Keratinocyte (primary cell): ENCODE measurements around the gene NPY4R.
"Not testable (repeated sequence)": the region's sequence is repeated elsewhere in the genome, so short reads cannot be mapped to it uniquely, and the experiment has no call there.

Experiments used
- EZH2 ChIP-seq: IDR thresholded peaks from one replicate; pipeline ENCODE4 v1.6.1; 2012; ENCODE audit warnings: inconsistent platforms, mild to moderate bottlenecking, low read length, moderate library complexity
- TF ChIP-seq, protein P1 (sequence below), 3 experiments: IDR thresholded peaks in 1 of 3; conservative IDR thresholded peaks in 1 of 3; optimal IDR thresholded peaks in 1 of 3; 2 replicates in 2 of 3; 3 replicates in 1 of 3; pipeline versions ENCODE3 to v1.5.1; 2011; ENCODE audit warnings: low read length in 3 of 3, mild to moderate bottlenecking in 3 of 3, moderate library complexity in 2 of 3, control low read depth in 1 of 3, inconsistent platforms in 1 of 3; ENCODE audit not compliant: insufficient read depth in 2 of 3; ENCODE audit errors: extremely low read depth in 1 of 3

DNA sequence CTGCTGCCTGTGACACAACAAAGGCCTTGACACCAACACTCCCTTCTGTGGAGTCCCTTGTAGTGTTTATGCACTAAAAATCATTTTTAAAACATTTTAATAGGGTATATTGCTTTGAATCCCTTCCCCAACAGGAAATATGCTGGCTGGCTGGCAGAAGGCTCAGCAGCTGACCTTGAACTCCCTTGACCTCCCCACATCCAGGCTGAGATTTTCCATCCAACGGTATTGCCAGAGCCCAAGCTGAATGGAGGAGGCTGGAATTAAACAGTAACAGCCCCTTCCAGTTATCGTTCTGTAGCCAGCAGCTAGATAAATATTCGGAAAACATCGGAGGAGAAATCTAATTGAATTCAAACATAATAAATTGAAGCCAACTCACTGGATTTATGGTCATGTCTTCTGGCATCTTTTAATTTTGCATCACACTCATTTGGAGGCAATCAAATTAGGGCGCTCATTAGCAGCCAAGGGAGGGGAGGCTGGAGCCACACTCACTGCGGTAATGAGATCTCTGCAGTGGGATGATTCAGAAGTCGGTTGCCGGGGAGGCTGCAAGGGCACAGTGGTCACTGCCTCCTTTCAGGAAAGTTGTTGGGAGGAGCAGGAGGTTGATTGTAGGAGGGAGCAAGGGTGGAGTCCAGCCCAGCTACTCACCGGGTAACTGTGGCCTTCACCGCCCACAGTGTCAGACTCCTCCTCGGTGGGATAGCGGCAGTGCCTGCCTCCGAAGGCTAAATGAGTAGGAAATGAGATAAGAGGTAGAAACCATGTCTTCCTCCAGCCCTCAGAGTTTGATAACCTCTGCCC, 46.0 kb downstream of the NPY4R start:
- TF ChIP-seq, protein P1, sequence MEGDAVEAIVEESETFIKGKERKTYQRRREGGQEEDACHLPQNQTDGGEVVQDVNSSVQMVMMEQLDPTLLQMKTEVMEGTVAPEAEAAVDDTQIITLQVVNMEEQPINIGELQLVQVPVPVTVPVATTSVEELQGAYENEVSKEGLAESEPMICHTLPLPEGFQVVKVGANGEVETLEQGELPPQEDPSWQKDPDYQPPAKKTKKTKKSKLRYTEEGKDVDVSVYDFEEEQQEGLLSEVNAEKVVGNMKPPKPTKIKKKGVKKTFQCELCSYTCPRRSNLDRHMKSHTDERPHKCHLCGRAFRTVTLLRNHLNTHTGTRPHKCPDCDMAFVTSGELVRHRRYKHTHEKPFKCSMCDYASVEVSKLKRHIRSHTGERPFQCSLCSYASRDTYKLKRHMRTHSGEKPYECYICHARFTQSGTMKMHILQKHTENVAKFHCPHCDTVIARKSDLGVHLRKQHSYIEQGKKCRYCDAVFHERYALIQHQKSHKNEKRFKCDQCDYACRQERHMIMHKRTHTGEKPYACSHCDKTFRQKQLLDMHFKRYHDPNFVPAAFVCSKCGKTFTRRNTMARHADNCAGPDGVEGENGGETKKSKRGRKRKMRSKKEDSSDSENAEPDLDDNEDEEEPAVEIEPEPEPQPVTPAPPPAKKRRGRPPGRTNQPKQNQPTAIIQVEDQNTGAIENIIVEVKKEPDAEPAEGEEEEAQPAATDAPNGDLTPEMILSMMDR (optimal IDR thresholded peaks at IDR 0.05 in 1 of 3, IDR thresholded peaks at IDR 0.05 in 1 of 3, conservative IDR thresholded peaks at IDR 0.05 in 1 of 3; ENCODE audit: extremely low read depth in 1 of 3, insufficient read depth in 2 of 3, low read length in 3 of 3): not testable (repeated sequence)
- not testable (repeated sequence) for TF ChIP-seq EZH2
